Breast epithelium (tissue), 4 donors: ENCODE measurements around the gene ANKS1A. TPM values are rescaled to one million over a fixed set of nuclear protein-coding genes. Genes with fewer than 3 reads are reported as not detected.

Experiments used
- DNase-seq, 2 donors: peaks; one replicate each; pipeline ENCODE4 v3.0.0-alpha.2; 2019; ENCODE audit warnings: low spot score in 2 of 2
- H3K27ac ChIP-seq, 2 donors: fragments of 200-600 bp; sonication (generic) in 1 of 2; one replicate each; pipeline ENCODE4 v1.5.1; 2016 to 2019; ENCODE audit warnings: mild to moderate bottlenecking in 1 of 2
- H3K27me3 ChIP-seq, 2 donors: fragments of 200-600 bp; sonication (generic) in 1 of 2; one replicate each; pipeline versions ENCODE4 v1.5.1 to v1.6.0; 2017 to 2019; ENCODE audit warnings: control low read depth in 1 of 2, mild to moderate bottlenecking in 1 of 2
- H3K36me3 ChIP-seq: fragments of 200-600 bp; one replicate; pipeline ENCODE4 v1.5.1; 2019
- H3K4me1 ChIP-seq, 2 donors: fragments of 200-600 bp; sonication (generic); one replicate each; pipeline ENCODE4 v1.5.1; 2016 to 2019; ENCODE audit warnings: control low read depth in 1 of 2
- H3K4me3 ChIP-seq, 3 donors: fragments of 200-600 bp; sonication (generic); 1 replicate in 2 of 3; 2 replicates in 1 of 3; pipeline ENCODE4 v1.5.1; 2016 to 2019; ENCODE audit warnings: mild to moderate bottlenecking in 3 of 3, moderate library complexity in 2 of 3
- H3K9me3 ChIP-seq, 2 donors: fragments of 200-600 bp; sonication (generic) in 1 of 2; one replicate each; pipeline ENCODE4 v1.5.1; 2016 to 2019; ENCODE audit warnings: control low read depth in 1 of 2
- POLR2A ChIP-seq: fragments of 450-650 bp; IDR thresholded peaks from one replicate; pipeline ENCODE4 v1.6.1; 2016; ENCODE audit warnings: antibody characterized with exemption, mild to moderate bottlenecking, moderate library complexity
- POLR2AphosphoS5 ChIP-seq, 3 donors: sonication (generic); formaldehyde crosslinking; IDR thresholded peaks; one replicate each; pipeline ENCODE4 v1.6.1; 2017; ENCODE audit warnings: antibody characterized with exemption in 3 of 3
- intact Hi-C: fragments of 100-400 bp; cut with DNase I; formaldehyde crosslinking; loops from one replicate; pipeline ENCODE4 v1.15.1; 2023; ENCODE audit warnings: low total_unique reads
- total RNA-seq, 3 donors: library from RNA; depleted of rRNA; stranded (reverse); fragments of >200 nt; gene quantifications; one replicate each; pipeline ENCODE4 v1.1.0, GENCODE V29; 2016
- TF ChIP-seq, protein P1 (sequence below), 3 donors: fragments of 450-650 bp; IDR thresholded peaks; one replicate each; pipeline ENCODE4 v1.5.1; 2016 to 2017; ENCODE audit warnings: antibody characterized with exemption in 3 of 3, mild to moderate bottlenecking in 3 of 3, moderate library complexity in 3 of 3

The ANKS1A gene
- total RNA-seq, 3 donors from 2014 or later: 18.2 to 26.5 (median 23.4) TPM

DNA sequence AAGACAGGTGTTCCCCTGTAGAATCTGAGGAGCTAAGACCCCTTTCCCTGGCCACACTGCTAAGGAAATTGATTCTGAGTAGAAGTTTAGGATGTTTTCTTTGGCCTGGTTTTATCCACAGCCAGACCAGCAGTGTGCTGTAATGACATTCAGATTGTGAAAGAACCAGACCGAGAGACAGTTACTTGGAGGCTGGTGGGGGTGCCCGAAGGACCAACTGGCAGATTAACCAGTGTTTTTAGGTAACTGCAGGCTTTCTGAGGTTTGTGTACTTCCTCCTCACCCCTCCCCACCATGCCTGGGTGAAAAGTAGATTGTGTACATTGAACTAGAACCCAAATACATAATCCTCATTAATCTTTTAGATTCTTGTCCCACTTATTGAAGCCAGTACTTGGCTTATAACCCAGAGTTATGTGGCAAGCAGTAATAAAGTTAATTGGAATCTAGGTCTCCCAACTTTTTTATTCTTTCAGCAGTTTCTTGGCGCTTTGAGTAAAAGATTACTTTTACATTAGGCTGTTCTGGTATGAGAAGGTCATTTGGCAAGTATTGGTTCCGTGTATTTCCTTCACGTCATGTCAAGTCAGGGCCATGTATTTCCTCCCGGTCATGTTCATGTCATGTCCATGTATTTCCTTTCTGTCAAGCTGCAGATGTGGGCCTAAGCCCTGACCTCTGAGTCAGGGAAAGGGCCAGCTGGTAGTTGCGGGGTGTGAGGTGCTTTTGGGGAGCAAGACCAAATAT, 158.4 kb downstream of the ANKS1A start:
- no peak for TF ChIP-seq POLR2AphosphoS5 (IDR thresholded peaks at IDR 0.05)
- TF ChIP-seq, protein P1, sequence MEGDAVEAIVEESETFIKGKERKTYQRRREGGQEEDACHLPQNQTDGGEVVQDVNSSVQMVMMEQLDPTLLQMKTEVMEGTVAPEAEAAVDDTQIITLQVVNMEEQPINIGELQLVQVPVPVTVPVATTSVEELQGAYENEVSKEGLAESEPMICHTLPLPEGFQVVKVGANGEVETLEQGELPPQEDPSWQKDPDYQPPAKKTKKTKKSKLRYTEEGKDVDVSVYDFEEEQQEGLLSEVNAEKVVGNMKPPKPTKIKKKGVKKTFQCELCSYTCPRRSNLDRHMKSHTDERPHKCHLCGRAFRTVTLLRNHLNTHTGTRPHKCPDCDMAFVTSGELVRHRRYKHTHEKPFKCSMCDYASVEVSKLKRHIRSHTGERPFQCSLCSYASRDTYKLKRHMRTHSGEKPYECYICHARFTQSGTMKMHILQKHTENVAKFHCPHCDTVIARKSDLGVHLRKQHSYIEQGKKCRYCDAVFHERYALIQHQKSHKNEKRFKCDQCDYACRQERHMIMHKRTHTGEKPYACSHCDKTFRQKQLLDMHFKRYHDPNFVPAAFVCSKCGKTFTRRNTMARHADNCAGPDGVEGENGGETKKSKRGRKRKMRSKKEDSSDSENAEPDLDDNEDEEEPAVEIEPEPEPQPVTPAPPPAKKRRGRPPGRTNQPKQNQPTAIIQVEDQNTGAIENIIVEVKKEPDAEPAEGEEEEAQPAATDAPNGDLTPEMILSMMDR (IDR thresholded peaks at IDR 0.05): no peak
- no peak for TF ChIP-seq POLR2A
- H3K27ac ChIP-seq: peak overlapping the region; percentile 82 to 92
- peaks cover 19 to 38% of the 10 kb centered on the region in 2 donors for H3K4me1 ChIP-seq
- no peak for DNase-seq
- no peaks in the 10 kb centered on the region for H3K27me3 ChIP-seq
- intact Hi-C loops: no loop called here
- H3K36me3 ChIP-seq: no peaks in the 10 kb centered on the region
- no peaks in the 10 kb centered on the region for H3K9me3 ChIP-seq
- H3K4me3 ChIP-seq: no peak overlapping the region

GRCh38 chr6:35048031-35048613, 159.1 kb downstream of the ANKS1A start:
- peaks cover 19 to 38% of the 10 kb centered on the region in 2 donors for H3K4me1 ChIP-seq
- H3K27ac ChIP-seq: peak overlapping the region; percentile 82 to 92
- no peak for TF ChIP-seq POLR2A
- no peaks in the 10 kb centered on the region for H3K27me3 ChIP-seq
- intact Hi-C loops: no loop called here
- no peaks in the 10 kb centered on the region for H3K9me3 ChIP-seq
- H3K4me3 ChIP-seq: no peak overlapping the region
- no peaks in the 10 kb centered on the region for H3K36me3 ChIP-seq
- no peak for DNase-seq

DNA sequence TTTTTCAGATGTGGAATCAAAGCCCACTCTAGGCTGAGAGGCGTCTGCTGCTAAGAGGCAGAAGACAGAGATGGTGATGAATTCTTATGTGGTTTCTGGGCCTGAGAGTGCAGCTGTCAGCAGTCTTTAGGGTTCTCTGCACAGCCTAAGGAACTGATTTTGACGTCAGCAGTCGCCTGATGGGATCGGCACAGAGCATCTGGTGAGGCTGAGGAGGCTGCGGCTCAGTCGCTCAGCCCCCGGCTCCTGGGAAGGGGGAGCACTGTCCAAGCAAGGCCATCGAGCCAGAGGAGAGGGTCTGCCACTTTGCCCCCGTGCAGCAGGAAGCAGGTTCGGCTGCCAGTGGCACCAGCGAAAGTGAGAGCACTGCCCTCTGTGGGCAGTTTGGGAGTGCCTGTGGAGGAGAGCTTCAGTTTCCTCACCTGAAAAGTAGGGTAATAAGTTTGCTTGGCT, 159.6 kb downstream of the ANKS1A start:
- no peaks in the 10 kb centered on the region for H3K9me3 ChIP-seq
- intact Hi-C loops: no loop called here
- peak overlapping the region; percentile 82 to 92 for H3K27ac ChIP-seq
- peaks cover 19 to 34% of the 10 kb centered on the region in 2 donors for H3K4me1 ChIP-seq
- H3K4me3 ChIP-seq: peak overlapping the region in 1 of 3 donors; percentile 38
- H3K36me3 ChIP-seq: no peaks in the 10 kb centered on the region
- TF ChIP-seq POLR2AphosphoS5 (IDR thresholded peaks at IDR 0.05): peak in 1 of 3 donors; percentile 16
- TF ChIP-seq, protein P1 (IDR thresholded peaks at IDR 0.05): no peak
- no peak for TF ChIP-seq POLR2A
- H3K27me3 ChIP-seq: no peaks in the 10 kb centered on the region
- DNase-seq: no peak

- TF ChIP-seq POLR2A (no peak), POLR2AphosphoS5 (IDR thresholded peaks at IDR 0.05) (no peak)
- TF ChIP-seq, protein P1 (IDR thresholded peaks at IDR 0.05): no peak
- DNase-seq: no peak
- Histone ChIP-seq H3K4me3 (peak overlapping the region in 1 of 3 donors; percentile 38), H3K4me1 (peaks cover 19 to 32% of the 10 kb centered on the region in 2 donors), H3K27ac (peak overlapping the region; percentile 82 to 92), H3K36me3 (no peaks in the 10 kb centered on the region), H3K9me3 (no peaks in the 10 kb centered on the region), H3K27me3 (no peaks in the 10 kb centered on the region)
- intact Hi-C loops: no loop called here
These were observed 160.2 kb downstream of the ANKS1A start for GRCh38 chr6:35049156-35049735.

DNA sequence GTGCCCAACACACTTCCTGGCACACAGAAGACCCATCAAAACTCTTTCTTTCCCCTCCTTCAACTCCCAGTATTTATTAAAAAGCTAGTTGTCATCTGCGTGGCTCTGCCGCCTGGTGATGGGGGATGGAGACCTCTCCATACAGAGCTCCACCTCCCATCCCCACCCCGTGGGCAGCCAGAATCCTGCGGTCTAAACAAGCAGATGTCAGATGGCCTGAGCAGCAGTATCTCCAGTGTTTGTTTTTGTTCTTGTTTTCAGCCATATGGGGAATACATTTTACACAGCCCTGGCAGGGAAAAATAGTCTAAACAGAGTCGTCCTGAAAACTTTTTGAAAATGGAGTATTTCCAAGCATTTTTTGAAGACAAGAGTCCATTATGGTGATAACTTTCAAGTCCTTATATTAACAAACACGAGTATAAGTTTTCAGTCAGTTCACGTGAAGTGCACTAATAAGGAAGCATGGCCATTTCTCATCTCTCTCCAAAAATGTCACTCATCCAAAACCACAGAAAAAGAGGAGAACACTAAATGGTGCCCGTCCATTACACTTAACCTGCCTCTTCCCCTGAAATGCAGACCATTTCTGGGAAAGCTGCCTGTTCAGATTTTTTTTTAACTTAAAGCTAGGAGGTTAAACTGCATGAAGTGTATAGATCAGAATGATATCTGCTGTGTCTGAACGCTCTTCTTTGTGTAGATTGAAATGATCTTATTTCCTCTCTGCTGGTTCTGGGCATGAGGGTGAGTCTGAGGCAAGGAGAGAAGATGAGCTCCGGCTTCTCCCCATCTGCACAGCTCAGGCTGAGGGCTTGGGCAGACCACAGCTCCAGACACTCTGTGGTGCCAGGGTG, 161.1 kb downstream of the ANKS1A start:
- Histone ChIP-seq H3K36me3 (no peaks in the 10 kb centered on the region), H3K4me3 (peak overlapping the region in 1 of 3 donors; percentile 38), H3K27ac (peak overlapping the region; percentile 82 to 92), H3K9me3 (no peaks in the 10 kb centered on the region), H3K27me3 (no peaks in the 10 kb centered on the region), H3K4me1 (peaks cover 19 to 26% of the 10 kb centered on the region in 2 donors)
- intact Hi-C loops: no loop called here
- TF ChIP-seq POLR2AphosphoS5 (IDR thresholded peaks at IDR 0.05) (peak in 1 of 3 donors; percentile 7), POLR2A (no peak)
- TF ChIP-seq, protein P1 (IDR thresholded peaks at IDR 0.05): no peak
- no peak for DNase-seq
